HAP-1 (cell line): ENCODE measurements around the gene COPB1.
"Not testable (repeated sequence)": the region's sequence is repeated elsewhere in the genome, so short reads cannot be mapped to it uniquely, and the experiment has no call there.

Experiments used
- DNase-seq, 2 experiments: peaks; one replicate each; pipeline ENCODE4 v3.0.0-alpha.2; 2016 to 2020; ENCODE audit warnings: low spot score in 2 of 2
- H3K27me3 ChIP-seq: fragments of 250-450 bp; sonication (Bioruptor Pico); 2 replicates; pipeline ENCODE4 v1.5.1; 2020; ENCODE audit warnings: low read depth, mild to moderate bottlenecking, moderate library complexity
- H3K36me3 ChIP-seq: fragments of 250-450 bp; sonication (Bioruptor Pico); replicated peaks from 2 replicates; pipeline ENCODE4 v1.5.1; 2020; ENCODE audit warnings: mild to moderate bottlenecking
- H3K4me1 ChIP-seq: fragments of 250-450 bp; sonication (Bioruptor Pico); 2 replicates; pipeline ENCODE4 v1.5.1; 2020; ENCODE audit warnings: mild to moderate bottlenecking
- H3K4me3 ChIP-seq: fragments of 250-450 bp; sonication (Bioruptor Pico); 2 replicates; pipeline ENCODE4 v1.5.1; 2020; ENCODE audit warnings: mild to moderate bottlenecking, moderate library complexity
- H3K9me3 ChIP-seq: fragments of 250-450 bp; sonication (Bioruptor Pico); 2 replicates; pipeline ENCODE4 v1.5.1; 2020; ENCODE audit warnings: mild to moderate bottlenecking, moderate library complexity
- in situ Hi-C: fragments of 300-500 bp; cut with MboI; formaldehyde crosslinking; loops from 3 replicates; pipeline ENCODE4 v1.14.3; 2020; ENCODE audit warnings: low sequenced_read_pairs, inconsistent platforms, mixed read lengths

The COPB1 gene, protein sequence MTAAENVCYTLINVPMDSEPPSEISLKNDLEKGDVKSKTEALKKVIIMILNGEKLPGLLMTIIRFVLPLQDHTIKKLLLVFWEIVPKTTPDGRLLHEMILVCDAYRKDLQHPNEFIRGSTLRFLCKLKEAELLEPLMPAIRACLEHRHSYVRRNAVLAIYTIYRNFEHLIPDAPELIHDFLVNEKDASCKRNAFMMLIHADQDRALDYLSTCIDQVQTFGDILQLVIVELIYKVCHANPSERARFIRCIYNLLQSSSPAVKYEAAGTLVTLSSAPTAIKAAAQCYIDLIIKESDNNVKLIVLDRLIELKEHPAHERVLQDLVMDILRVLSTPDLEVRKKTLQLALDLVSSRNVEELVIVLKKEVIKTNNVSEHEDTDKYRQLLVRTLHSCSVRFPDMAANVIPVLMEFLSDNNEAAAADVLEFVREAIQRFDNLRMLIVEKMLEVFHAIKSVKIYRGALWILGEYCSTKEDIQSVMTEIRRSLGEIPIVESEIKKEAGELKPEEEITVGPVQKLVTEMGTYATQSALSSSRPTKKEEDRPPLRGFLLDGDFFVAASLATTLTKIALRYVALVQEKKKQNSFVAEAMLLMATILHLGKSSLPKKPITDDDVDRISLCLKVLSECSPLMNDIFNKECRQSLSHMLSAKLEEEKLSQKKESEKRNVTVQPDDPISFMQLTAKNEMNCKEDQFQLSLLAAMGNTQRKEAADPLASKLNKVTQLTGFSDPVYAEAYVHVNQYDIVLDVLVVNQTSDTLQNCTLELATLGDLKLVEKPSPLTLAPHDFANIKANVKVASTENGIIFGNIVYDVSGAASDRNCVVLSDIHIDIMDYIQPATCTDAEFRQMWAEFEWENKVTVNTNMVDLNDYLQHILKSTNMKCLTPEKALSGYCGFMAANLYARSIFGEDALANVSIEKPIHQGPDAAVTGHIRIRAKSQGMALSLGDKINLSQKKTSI

DNA sequence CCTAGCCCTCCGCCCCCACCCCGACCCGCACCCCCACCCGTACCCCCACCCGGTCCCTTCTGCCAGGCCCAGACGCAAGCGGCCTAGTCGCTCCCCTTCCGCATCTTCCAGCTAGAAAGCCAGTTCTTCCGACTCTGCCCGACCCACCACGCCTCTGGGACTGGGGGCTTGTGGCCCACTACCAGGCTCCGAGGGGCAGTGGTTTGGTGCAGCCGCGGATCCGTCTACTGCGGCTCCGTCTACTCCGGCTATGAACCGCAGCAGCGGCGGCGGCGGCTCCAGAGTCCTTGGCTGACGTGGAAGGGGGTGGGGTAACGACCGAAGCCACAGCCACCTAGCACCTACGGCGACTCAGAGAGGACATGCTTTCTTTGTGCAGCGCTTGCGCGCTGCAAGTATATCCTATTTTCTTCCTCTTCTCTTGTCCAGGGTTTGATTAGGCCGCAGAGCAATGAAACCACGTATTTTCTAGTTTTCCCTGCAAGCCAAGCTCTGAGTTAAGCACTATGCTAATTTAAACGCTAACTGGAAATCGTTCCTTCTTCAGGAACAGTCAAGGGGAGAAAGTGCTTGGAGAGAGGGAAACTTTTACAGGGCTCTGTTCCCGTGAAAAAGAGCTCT lies at the start of gene COPB1:
Gene COPB1 (minus strand): TSS at position 252 of the 621 bp plus-strand sequence. CDS start 883 bp downstream, outside the sequence.
- Histone ChIP-seq H3K4me3 (peak within 1 kb of the TSS; percentile 75), H3K9me3 (no peaks in the 10 kb centered on the region), H3K27me3 (no peaks in the 10 kb centered on the region), H3K36me3 (peaks cover 39% of the 10 kb centered on the region), H3K4me1 (peaks cover 9% of the 10 kb centered on the region; the same call in 1 of the 2 replicates)
- in situ Hi-C loops: no loop called here
- peak; percentile 86 to 94 for DNase-seq

GRCh38 chr11:14547440-14547839 lies 47.8 kb upstream of the COPB1 start:
- in situ Hi-C loops: no loop called here
- Histone ChIP-seq H3K36me3 (no peaks in the 10 kb centered on the region), H3K4me1 (peaks cover 1% of the 10 kb centered on the region; the same call in 1 of the 2 replicates), H3K27me3 (no peaks in the 10 kb centered on the region), H3K4me3 (no peak overlapping the region), H3K9me3 (no peaks in the 10 kb centered on the region)
- no peak for DNase-seq

DNA sequence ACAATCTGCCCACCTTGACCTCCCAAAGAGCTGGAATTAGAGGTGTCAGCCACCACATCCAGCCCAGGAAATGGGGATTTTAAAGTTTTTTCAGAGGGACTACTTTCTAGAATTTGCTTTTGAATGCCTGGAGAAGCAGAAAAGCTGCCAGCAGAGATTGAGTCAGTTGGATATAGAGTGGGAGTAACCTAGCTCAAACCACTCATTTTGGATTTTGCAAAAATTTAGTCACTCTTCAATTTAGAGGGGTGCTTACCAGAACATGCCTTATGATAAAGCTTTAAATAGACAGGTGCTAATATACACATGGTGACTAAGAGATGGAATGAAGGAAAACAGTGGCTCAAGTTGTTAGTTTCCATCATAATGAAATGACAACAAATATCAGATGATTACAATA lies 47.1 kb upstream of the COPB1 start:
- Histone ChIP-seq H3K4me3 (no peak overlapping the region), H3K27me3 (no peaks in the 10 kb centered on the region), H3K4me1 (peaks cover 9% of the 10 kb centered on the region), H3K36me3 (no peaks in the 10 kb centered on the region), H3K9me3 (no peaks in the 10 kb centered on the region)
- no peak for DNase-seq
- in situ Hi-C loops: no loop called here

GRCh38 chr11:14544611-14545010 lies 45.0 kb upstream of the COPB1 start:
- in situ Hi-C loops: no loop called here
- Histone ChIP-seq H3K4me1 (peaks cover 17% of the 10 kb centered on the region), H3K4me3 (no peak overlapping the region), H3K36me3 (no peaks in the 10 kb centered on the region), H3K27me3 (no peaks in the 10 kb centered on the region), H3K9me3 (no peaks in the 10 kb centered on the region)
- no peak for DNase-seq

- no peaks in the 10 kb centered on the region for H3K36me3 ChIP-seq
- in situ Hi-C loops: no loop called here
- no peaks in the 10 kb centered on the region for H3K9me3 ChIP-seq
- H3K4me1 ChIP-seq: peaks cover 17% of the 10 kb centered on the region
- no peak overlapping the region for H3K4me3 ChIP-seq
- no peak for DNase-seq
- no peaks in the 10 kb centered on the region for H3K27me3 ChIP-seq
These were observed 43.6 kb upstream of the COPB1 start for GRCh38 chr11:14543260-14543659.

GRCh38 chr11:14542324-14542723 lies 42.7 kb upstream of the COPB1 start:
- peak; percentile 13 to 24 for DNase-seq
- H3K9me3 ChIP-seq: no peaks in the 10 kb centered on the region
- H3K4me3 ChIP-seq: no peak overlapping the region
- no peaks in the 10 kb centered on the region for H3K27me3 ChIP-seq
- H3K4me1 ChIP-seq: peaks cover 18% of the 10 kb centered on the region
- in situ Hi-C loops: no loop called here
- no peaks in the 10 kb centered on the region for H3K36me3 ChIP-seq

- Histone ChIP-seq H3K36me3 (no peaks in the 10 kb centered on the region), H3K9me3 (no peaks in the 10 kb centered on the region), H3K4me1 (peaks cover 20% of the 10 kb centered on the region), H3K27me3 (no peaks in the 10 kb centered on the region), H3K4me3 (no peak overlapping the region)
- DNase-seq: peak; percentile 17 to 22
- in situ Hi-C loops: no loop called here
These were observed 41.8 kb upstream of the COPB1 start for GRCh38 chr11:14541192-14541947.

- Histone ChIP-seq H3K36me3 (no peaks in the 10 kb centered on the region), H3K9me3 (no peaks in the 10 kb centered on the region), H3K27me3 (no peaks in the 10 kb centered on the region), H3K4me3 (no peak overlapping the region), H3K4me1 (peaks cover 20% of the 10 kb centered on the region)
- in situ Hi-C loops: no loop called here
- DNase-seq: no peak
These were observed 40.4 kb upstream of the COPB1 start for GRCh38 chr11:14539982-14540421.

DNA sequence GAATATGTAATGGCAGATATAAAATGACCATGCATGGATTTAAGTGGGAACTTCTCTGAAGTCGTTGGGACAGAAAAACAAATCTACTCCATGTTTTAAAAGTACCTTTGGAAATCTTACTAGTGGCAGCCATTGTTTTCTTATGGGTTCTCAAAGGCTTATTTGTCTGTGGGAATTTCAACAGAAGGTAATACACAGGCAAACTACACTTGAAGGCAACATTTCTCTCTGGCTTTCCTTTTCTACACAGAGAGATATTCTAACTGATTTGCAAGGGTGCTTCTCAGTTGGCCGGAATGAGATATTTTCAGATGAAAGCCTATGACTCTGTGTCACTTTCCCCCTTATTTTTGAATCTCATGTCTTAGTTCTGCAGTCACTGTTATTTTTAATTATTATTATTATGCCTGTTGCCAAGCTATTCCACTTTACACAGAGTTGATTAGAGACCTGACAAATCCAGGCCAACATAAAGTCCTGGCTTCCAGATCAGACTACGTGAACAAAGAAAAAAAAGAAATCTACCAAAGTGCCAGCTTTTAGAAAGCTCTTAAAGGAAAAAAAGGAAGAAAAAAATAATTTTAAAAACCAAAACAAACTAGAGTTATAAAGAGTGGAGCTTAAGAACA lies 39.4 kb upstream of the COPB1 start:
- H3K9me3 ChIP-seq: no peaks in the 10 kb centered on the region
- no peak overlapping the region for H3K4me3 ChIP-seq
- H3K36me3 ChIP-seq: no peaks in the 10 kb centered on the region
- no peak for DNase-seq
- H3K4me1 ChIP-seq: peaks cover 20% of the 10 kb centered on the region
- in situ Hi-C loops: no loop called here
- H3K27me3 ChIP-seq: no peaks in the 10 kb centered on the region

DNA sequence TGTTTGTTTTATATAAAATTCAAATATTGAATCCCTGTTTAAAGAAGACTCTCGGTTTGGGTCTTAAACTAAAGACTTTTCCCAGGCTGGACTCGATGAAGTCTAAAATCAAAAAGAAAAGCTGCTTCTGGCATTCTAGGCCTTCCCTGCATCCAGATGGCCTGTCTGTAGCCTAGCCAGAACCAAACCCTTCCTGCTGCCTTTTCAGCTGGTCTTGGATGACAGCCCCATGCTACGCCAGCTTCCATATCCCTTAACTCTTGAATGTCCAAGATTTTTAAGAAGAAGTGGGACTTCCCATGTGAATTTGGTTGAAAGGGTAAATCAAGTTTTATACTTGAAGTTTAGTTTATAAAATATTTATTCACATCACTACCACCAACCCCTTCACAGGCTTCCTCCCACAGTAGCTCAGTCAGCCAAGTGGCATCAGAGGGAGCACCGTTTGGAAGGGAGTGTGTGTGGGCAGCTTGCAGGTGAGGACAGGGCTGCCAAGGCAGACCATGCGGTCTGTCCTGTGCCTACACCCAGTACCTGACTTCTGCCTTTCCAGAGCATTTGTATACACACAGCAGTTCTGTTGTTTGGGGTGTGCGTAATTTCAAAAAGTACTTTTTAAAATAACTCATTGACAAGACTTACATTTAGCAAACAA lies 38.8 kb upstream of the COPB1 start:
- Histone ChIP-seq H3K4me1 (peaks cover 20% of the 10 kb centered on the region), H3K9me3 (no peaks in the 10 kb centered on the region), H3K27me3 (no peaks in the 10 kb centered on the region), H3K4me3 (no peak overlapping the region), H3K36me3 (no peaks in the 10 kb centered on the region)
- in situ Hi-C loops: no loop called here
- no peak for DNase-seq

- Histone ChIP-seq H3K27me3 (no peaks in the 10 kb centered on the region), H3K4me1 (peaks cover 16% of the 10 kb centered on the region), H3K4me3 (no peak overlapping the region), H3K9me3 (no peaks in the 10 kb centered on the region), H3K36me3 (no peaks in the 10 kb centered on the region)
- in situ Hi-C loops: no loop called here
- peak in 1 of 2 experiments; percentile 47 for DNase-seq
These were observed 37.6 kb upstream of the COPB1 start for GRCh38 chr11:14537134-14537599.

DNA sequence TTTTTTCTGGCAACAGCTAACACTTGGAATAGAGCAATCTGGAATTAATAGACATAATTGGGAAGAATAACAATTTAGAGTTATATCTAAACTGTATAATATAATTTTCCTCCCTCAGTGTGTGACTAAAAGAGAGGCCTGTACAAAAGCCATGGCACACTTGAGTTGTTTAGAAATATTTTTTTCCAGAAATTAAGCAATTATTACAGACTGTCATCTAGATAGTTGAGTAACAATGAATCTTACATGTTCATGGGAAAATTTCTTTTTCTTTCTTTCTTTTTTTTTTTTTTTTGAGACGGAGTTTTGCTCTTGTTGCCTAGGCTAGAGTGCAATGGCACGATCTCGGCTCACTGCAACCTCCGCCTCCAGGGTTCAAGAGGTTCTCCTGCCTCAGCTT lies 35.6 kb upstream of the COPB1 start:
- DNase-seq, H3K9me3 ChIP-seq, H3K4me1 ChIP-seq, in situ Hi-C loops, H3K27me3 ChIP-seq, H3K36me3 ChIP-seq, H3K4me3 ChIP-seq: not testable (repeated sequence)
